NB4 (cell line): ENCODE data around the gene CACNA1D.
A peak's percentile ranks its signal among the peaks of the same experiment; 100 is the strongest.

ENCODE experiments used
- DNase-seq: peaks from one replicate; pipeline ENCODE4 v3.0.0; 2010; ENCODE audit warnings: low read depth
- H3K4me3 ChIP-seq: one replicate; pipeline ENCODE4 v1.5.1; 2011; ENCODE audit warnings: mild to moderate bottlenecking, low read depth, low read length, moderate library complexity
- MAX ChIP-seq: IDR thresholded peaks from 2 replicates; pipeline ENCODE4 v1.6.1; 2011; ENCODE audit warnings: low read depth, low read length
- MYC ChIP-seq: IDR thresholded peaks from 2 replicates; pipeline ENCODE4 v1.6.1; 2011; ENCODE audit warnings: low read depth, low read length
- POLR2A ChIP-seq: IDR thresholded peaks from 2 replicates; pipeline ENCODE4 v1.6.1; 2011; ENCODE audit warnings: mild to moderate bottlenecking; ENCODE audit not compliant: insufficient read length; ENCODE audit errors: extremely low read depth
- TF ChIP-seq, protein P1 (sequence below): IDR thresholded peaks from one replicate; pipeline ENCODE4 v1.5.1; 2012; ENCODE audit warnings: low read depth, low read length

Gene CACNA1D

DNA sequence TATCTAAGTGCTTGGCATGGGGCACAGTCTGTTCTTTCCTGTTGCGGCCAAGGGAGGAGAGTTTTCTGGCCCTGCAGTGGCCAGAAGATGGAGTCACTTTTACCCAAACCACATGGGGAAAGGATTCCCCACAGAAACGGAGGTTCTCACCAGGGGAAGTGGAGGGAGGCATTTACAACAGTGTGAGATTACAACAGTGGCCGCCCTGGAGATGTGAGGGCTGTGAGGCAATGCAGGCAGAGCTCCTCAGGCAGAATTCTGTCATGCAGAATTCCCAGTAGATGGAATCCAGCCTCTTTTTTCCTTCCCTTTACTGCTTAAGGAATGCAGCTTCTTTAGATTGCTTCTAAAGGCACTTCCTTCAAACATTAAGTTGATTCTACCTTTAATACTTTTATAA lies 83.1 kb downstream of the CACNA1D start:
- H3K4me3 ChIP-seq = no peak overlapping the region
- peak; percentile 73 for DNase-seq
- TF ChIP-seq, protein P1, sequence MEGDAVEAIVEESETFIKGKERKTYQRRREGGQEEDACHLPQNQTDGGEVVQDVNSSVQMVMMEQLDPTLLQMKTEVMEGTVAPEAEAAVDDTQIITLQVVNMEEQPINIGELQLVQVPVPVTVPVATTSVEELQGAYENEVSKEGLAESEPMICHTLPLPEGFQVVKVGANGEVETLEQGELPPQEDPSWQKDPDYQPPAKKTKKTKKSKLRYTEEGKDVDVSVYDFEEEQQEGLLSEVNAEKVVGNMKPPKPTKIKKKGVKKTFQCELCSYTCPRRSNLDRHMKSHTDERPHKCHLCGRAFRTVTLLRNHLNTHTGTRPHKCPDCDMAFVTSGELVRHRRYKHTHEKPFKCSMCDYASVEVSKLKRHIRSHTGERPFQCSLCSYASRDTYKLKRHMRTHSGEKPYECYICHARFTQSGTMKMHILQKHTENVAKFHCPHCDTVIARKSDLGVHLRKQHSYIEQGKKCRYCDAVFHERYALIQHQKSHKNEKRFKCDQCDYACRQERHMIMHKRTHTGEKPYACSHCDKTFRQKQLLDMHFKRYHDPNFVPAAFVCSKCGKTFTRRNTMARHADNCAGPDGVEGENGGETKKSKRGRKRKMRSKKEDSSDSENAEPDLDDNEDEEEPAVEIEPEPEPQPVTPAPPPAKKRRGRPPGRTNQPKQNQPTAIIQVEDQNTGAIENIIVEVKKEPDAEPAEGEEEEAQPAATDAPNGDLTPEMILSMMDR = no peak
- TF ChIP-seq POLR2A = no peak
- TF ChIP-seq MAX = no peak
- TF ChIP-seq MYC = no peak

GRCh38 chr3:53579636-53580035 lies 85.2 kb downstream of the CACNA1D start:
- no peak for TF ChIP-seq MAX
- no peak for TF ChIP-seq MYC
- TF ChIP-seq, protein P1 = no peak
- TF ChIP-seq POLR2A = no peak
- H3K4me3 ChIP-seq = no peak overlapping the region
- DNase-seq = no peak

DNA sequence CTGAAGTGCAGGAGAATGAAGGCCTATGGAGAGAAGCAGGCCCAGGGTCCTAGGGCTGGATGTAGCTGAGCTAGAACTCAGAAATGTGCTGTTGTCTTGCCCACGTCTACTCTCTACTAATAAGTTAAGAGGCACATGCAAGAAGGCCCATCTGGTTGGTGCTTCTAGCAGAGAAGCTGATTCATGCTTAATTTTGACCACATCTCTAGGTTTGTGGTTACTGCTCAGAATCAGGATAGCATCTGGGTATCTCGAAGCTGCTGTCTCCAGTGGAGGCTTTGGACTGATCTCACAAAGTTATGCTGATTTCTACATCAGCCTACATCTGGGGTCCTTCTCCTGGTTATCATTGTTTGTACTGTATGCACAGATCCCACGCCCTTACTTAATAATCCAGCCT lies 87.3 kb downstream of the CACNA1D start:
- DNase-seq = peak; percentile 61
- TF ChIP-seq POLR2A = no peak
- no peak for TF ChIP-seq MAX
- no peak for TF ChIP-seq MYC
- TF ChIP-seq, protein P1 = no peak
- H3K4me3 ChIP-seq = no peak overlapping the region

DNA sequence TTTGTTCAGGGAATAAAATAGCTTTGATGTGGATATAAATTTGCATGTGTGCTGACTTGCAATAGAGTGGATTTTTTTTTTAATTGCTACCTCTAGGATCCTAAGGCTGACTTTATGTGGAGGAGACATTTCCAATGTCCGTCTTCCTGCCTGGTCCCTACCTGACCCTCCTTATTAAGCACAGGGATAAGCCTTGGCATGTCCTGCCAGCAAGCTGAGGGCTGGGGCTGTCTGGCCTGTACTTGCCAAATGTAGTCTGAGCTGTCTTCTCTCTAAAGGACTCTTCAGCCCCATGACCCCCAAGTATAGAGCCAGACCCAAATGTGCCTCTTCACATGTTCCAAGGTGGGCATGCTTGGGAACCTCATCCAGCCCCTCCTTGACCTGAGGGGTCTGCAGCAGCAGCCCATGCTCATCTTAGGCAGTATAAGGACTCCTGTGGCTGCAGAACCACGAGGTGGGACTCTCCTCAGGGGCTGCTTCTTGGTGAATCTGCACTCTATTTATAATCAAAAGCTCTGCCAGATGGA lies 88.8 kb downstream of the CACNA1D start:
- no peak for DNase-seq
- no peak overlapping the region for H3K4me3 ChIP-seq
- no peak for TF ChIP-seq POLR2A
- TF ChIP-seq MYC = no peak
- TF ChIP-seq MAX = no peak
- TF ChIP-seq, protein P1 = no peak

DNA sequence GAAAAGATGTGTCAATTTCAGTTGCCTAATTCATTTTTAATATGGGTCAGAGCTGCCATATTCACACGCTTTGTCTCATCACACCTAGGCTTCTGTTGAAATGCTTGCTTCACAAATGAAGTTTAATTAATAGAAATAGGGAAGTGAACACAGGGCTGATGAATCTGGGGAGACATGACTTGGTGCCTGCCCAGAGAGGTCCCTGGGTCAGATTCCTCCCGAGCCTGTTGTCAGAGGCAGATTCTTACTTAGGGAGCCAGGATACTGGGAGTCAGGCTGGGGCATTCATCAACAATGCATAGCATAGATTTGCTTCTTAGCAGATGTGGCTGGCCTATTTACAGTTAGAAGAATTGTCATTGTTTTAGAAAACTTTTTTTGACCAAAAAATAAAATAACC lies 90.6 kb downstream of the CACNA1D start:
- DNase-seq = no peak
- TF ChIP-seq MAX = no peak
- no peak for TF ChIP-seq POLR2A
- TF ChIP-seq, protein P1 = no peak
- no peak for TF ChIP-seq MYC
- H3K4me3 ChIP-seq = no peak overlapping the region

DNA sequence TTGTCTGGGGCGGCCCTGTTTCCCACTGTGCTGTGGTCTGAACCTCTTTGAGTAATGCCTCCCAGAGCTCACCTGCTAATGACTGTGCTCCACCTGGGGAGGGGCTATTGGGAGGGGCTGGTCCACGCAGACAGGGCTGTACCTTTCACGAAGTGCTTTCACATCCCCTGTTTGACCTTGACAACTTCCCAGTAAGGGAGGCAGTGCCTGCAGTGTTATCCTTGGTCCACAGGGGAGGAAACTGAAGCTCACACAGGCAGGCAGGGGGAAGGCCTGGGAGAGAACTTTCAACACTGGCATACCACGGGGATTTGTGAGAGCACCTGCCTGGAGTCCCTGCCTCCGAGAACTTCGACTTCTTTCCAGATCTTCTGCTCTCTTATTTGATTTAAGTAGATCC lies 91.2 kb downstream of the CACNA1D start:
- TF ChIP-seq MAX = no peak
- TF ChIP-seq, protein P1 = no peak
- TF ChIP-seq POLR2A = no peak
- no peak for TF ChIP-seq MYC
- DNase-seq = no peak

More for the DNA sequence above, 91.2 kb downstream of the CACNA1D start:
- no peak overlapping the region for H3K4me3 ChIP-seq
